Left hindlimb (tissue), 1 donor: Measurements from ENCODE around the gene NLRP6.
"Not testable (repeated sequence)": the region's sequence is repeated elsewhere in the genome, so short reads cannot be mapped to it uniquely, and the experiment has no call there.

Source experiments
- DNase-seq: peaks from one replicate; pipeline ENCODE4 v3.0.0-alpha.2; 2018

NLRP6 gene

DNA sequence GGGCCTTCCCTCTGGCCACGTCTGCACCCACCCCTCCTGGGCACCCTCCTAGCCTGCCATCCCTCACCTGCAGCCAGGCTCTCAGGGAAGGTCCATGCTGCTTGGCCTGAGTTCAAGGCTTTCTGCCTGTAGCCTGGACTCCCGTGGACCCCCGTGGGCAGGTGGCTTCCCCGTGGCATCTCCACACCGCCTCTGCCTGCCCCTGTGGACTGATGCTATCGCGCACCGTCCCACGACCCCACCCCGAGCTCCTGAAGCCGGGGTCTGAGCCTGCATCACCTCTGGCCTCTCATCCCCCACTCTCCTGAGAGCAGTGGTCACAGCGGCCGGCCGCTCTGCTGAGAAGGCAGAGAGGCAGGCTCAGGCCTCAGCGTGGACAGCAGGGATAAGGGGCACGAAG lies 16.6 kb downstream of the NLRP6 start:
- DNase-seq: peak; percentile 36

DNA sequence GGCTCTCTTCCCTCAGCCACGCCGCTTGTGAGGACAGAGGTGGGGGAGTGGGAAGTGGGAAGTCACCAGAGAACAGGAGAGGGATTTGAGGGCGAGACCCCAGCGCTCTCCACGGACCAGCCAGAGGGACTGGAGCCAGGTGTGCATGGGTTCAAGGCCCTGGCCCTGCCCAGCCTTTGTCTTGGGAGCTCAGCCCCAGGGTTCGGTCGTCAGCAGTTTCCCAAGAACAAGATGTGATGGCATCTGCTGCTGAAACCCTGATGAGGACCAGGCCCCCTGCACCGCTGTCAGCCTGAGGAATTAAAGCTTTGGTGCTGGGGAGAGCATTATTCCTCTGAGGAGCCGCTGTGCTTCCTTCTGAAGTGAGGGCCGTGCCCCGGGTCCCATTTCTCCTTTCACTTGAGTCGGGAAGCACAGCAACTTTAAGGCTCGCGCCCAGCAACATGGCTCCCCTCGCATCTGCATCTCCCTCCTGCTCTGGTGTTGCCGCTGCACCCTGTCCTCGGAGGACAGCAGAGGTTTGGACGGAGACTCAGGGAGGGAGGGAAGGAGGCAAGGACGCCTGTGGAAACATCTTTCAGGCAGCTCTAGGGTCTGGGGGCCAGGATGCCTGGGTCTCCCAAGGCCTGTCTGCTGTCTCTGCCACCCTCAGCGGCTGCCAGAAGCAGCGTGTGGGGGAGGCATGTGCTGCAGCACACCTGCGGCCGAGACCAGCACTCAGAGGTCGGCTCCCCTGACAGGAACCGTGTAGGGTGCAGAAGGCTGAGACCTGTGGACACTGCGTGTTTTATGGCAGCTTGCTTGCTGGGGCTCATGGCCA lies 17.4 kb downstream of the NLRP6 start:
- DNase-seq: peak; percentile 25

DNA sequence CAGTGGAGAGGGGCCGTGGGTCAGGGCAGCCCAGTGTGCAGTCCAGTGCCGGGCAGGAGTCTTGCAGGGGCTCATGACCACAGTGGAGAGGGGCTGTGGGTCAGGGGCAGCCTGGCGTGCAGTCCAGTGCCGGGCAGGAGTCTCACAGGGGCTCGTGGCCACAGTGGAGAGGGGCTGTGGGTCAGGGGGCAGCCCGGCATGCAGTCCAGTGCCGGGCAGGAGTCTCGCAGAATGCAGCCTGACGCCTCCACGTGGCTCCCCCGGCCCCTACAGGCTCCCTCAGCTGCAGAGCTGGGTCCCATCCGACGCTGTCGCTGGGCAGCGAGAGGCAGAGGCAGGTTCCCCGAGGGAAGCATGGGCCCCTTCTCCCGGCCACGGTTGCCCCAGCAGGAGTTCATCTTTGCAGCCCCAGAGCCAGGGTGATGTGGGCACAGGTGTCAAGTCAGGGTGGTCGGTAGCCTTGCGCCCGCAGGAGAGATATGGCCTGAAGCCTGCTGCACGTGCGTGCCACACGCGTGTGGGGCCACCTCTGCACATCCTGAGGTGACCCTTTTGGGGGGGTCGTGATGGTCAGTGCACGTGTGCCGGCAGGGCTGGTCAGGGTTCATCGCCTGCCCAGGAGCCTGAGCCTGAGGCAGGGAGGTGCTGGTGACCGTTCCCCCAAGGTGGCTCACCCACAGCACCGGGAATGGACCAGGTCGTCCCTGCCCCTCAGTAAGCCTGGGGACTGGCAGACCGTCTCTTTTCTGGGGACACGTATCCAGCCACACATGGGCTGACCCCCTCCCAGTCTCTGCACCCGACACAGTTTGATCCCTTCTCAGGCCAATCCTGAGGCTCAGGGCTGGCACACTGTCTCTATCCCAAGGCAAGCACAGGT lies 18.2 kb downstream of the NLRP6 start:
- peak; percentile 37 for DNase-seq

DNA sequence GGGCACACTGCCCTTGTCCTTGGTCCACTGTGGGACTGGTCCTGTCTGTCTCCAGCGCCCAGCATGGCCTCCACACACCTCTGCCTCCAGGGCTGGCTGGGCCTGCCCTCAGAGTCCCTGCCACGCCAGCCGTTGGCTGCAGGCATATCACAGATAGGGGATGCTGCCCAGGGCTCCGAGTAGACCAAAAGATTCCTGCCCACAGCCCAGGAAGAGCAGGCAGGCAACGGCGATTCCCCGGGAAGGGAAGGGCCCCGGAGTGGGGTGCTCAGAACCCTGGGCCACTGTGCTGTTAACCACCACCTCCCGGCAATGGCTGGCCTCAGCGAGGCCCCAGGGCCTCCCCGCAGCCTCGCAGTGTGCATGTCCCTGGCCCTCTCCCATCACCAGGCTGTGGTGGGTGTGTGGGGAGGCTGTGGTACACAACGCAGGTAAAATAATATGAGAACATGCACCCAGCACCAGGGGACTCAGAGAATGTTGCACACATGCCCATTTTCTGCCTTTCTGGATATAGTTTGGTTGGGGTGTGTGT lies 18.9 kb downstream of the NLRP6 start:
- DNase-seq: no peak

DNA sequence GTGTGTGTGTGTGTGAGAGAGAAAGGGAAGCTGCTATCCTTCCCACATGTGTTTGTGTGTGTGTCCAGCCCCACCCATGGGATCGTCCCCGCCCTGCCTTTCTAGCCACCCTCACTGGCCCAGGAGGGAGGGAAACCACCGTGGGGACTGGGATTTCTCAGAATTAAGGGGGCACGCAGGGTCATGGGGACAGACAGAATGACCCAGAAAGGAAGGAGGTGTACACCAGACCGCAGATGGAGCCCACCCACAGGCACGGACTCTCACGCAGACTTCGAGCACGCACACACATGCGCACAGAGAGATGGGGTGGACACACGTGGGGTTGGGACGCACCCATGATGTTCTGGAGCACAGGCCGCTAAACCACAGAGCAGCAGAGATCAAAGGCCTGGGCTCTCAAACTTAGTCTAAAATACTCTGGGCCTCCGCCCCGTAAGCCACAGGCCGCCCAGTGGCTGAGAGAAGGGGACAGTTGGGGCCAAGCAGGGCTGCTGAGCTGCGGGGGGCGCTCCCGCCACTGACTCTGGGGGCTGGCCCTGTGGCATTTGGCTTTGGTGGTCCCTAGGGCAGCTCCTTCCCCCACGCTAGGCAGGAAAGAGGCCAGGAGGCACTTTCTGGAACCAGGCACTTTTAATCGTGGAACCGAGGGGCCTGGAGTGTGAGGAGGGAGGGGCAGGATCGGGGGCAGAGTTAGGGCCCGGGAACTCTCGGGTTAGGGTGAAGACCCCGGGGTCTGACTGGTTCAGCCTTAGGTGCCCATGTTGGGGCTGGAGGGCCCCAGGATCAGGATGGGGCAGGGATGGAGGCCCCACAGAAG lies 19.6 kb downstream of the NLRP6 start:
- DNase-seq: peak; percentile 79

DNA sequence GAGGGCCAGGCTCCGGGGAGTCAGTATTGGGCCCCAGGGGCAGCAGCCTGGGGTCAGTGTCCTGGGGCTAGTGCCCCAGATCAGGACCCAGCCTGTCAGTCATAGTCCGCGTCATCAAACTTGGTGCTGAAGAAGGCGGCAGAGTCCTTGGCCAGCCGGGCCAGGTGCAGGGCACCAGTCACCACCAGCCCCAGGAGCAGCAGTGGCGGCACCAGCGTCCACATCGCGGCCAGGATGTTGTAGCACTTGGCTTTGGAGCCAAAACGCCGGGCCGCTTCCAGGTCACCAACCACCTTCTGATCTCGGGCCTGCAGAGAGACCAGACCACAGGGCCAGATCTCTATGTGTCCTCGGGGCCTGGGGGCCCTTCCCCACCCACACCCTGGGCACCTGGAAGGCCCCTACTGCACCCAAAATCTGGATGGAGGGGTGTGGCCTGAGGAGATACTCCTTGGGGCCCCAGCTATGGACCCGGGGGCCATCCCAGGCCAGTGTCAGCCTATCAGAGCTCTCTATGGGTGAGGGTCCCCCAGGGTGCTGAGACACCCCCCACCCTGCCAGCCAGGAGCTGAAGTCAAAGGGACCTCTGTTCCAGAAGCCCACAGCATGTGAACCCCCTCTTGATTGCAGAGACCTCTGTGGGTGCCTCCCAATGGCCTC lies 20.3 kb downstream of the NLRP6 start:
- DNase-seq: peak; percentile 37

- DNase-seq: peak; percentile 57
Observed at GRCh38 chr11:299081-299891, 21.1 kb downstream of the NLRP6 start, which contains the start of gene IFITM5. Gene IFITM5, minus strand, starts transcription at chr11:299526. Its CDS starts 36 bp downstream, at chr11:299490.

DNA sequence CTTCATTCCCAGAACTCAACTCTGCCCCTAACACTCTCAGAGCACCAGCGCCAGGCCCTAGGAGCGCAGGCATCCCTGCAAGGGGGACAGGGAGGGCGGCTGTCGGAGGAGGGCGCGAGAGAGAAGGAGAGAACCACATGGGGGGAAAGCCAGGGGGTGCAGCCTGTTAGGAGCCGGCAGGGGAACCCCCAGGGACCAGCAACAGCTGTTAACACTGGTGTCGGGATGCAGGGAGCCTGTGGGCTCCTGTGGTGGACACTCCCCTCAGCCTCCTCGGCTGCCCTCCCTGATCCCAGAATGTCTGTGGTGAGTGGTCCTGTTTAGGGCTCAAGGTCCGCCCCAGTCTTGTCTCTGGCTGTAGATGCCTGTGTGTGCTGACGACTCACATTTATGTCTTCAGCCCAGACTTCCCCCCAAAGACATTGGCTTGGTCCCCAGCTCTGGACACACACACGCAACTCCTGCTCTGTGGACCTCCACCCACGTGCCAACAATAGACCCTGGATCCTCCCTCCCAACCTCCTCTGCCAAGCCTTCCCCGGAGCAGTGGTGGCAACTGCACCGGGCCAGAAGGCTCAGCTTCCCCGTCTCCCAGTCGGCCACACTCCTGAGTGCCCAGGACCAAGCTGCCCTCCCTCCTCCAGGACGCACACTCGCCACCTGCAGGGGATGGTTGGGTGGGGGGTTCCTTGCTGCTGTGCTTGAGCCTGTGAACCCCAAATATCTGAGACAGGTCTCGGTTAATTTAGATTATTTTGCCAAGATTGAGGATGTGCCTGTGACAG lies 21.9 kb downstream of the NLRP6 start:
- peak; percentile 71 for DNase-seq

GRCh38 chr11:303363-303762 lies 25.2 kb downstream of the NLRP6 start:
- no peak for DNase-seq

DNA sequence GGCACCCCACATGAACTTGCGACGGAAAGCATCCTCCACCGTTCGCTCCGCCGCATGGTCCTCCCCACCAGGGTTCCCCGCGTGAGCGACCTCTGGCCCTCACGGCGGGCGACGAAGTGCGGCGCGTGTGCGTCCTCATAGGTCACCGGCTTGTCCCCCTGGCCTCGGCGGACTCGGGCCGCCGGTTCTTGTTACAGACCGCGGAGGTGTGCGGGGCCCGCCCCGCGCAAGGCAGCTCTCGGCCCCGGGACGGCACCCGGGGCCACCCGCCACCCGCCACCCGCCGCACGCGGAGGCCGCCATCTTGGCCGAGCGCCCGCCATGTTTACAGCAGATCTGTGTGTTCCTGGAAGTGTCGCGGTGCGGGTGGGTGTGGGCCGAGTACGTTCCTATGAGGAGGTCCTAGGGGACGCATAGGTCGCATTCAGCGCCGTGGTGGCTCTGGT lies 25.9 kb downstream of the NLRP6 start:
- DNase-seq: no peak

- peak; percentile 74 for DNase-seq
Observed at GRCh38 chr11:304915-305843, 27.0 kb downstream of the NLRP6 start.

- DNase-seq: no peak
Observed at GRCh38 chr11:305844-306211, 27.6 kb downstream of the NLRP6 start.

DNA sequence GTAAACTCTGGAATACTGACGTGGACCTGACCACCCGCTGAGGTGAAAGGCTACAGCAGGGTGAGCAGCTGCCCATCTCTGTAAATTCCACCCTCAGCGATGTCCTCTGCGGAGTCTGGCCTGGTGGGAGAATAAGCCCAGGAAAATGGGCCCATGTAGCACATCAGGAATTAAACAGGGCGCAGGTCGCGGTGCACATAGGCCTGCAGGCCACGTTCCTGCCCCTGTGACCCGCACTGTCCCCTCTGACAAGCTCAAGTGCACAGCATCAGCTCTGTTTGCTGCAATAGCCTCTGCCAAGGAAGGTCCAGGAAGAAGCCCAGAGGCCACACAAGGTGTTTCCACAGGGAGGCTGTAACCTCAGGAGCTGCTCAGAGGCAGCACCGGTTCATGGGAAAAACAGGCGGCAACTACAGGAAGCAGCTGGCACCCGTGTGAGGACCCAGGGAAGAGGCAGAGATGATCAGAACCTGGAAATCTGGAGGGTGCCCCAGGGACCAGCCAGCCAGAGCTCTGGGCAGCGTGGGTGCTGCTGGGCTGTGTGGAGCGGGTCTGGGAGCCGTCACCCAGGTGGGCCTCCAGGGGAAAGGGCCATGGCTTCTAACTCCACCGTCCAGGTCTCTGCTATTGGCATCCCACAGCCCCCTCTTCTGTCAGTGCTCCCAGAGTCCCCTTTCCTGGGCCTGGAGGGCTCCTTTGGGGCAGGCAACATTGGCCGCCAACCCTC lies 28.6 kb downstream of the NLRP6 start:
- DNase-seq: no peak

DNA sequence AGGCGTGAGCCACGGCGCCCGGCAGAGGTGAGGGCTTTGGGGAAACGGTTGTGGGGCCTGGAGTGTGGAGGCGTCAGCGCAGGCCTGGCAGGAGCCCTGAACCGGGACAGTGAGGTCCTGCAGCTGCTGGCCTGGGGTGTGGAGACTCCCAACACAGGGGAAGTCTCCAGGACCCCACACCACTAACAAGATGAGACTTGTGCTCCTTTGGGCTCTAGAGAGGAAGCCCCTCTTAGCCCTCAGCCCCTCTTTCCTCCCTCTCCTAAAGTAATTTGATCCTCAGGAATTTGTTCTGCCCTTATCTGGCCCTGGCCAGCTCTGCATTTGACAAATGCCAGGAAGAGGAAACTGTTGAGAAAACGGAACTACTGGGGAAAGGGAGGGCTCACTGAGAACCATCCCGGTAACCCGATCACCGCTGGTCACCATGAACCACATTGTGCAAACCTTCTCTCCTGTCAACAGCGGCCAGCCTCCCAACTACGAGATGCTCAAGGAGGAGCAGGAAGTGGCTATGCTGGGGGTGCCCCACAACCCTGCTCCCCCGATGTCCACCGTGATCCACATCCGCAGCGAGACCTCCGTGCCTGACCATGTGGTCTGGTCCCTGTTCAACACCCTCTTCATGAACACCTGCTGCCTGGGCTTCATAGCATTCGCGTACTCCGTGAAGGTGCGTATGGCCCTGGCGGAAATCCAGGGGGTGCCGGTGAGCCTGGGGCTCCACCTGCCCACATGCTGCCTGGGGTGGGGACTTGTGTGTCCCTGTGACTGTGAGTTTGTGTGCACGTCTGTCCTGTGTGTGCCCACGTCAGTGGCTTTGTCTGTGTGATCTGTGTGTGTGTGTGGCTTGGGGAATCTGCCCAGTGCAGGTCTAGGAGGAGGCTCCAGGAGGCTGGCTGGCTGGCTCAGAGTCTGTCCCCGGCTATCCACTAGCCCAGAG lies 29.8 kb downstream of the NLRP6 start, which contains the start of gene IFITM2:
TSS of gene IFITM2 (plus strand) at position 51 of the 943 bp plus-strand sequence. CDS start at position 428, 377 bp downstream.
- DNase-seq: peak; percentile 82

DNA sequence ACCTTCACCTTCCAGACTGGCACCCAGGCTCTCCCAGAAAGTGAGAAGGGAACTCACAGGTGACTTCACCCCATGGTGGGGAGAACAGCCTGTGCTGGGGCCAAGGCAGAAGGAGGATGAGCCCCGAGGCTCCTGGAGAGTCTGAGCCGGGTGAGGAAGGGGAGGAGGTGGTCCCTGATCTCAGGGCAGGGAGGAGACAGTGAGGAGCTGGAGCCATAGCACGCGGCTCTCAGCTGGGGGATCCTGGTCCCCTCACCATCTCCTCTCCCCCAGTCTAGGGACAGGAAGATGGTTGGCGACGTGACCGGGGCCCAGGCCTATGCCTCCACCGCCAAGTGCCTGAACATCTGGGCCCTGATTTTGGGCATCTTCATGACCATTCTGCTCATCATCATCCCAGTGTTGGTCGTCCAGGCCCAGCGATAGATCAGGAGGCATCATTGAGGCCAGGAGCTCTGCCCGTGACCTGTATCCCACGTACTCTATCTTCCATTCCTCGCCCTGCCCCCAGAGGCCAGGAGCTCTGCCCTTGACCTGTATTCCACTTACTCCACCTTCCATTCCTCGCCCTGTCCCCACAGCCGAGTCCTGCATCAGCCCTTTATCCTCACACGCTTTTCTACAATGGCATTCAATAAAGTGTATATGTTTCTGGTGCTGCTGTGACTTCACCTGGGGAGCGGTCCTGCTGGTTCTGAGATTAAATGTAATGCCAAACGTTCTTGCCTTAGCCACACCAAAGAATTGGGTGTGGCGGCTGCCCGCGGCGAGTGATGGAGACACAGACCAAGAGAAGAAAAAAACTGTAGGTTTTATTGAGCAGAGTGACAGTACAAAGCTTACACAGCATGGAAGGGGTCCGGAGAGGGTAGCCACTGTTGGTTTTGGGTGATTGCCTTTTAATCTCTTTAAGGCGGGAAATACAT lies 30.8 kb downstream of the NLRP6 start:
- not testable (repeated sequence) for DNase-seq
